ENCODE measurements around the gene PARP8.
A peak's percentile ranks its signal among the peaks of the same experiment; 100 is the strongest.
"Not testable (repeated sequence)": the region's sequence is repeated elsewhere in the genome, so short reads cannot be mapped to it uniquely, and the experiment has no call there.

The PARP8 gene

GRCh38 chr5:50798002-50798401 lies 131.6 kb downstream of the PARP8 start:
- no peak overlapping the region for H3K4me3 ChIP-seq (ENCODE audit: low read length)
- DNase-seq (ENCODE audit: low read depth): no peak
- TF ChIP-seq, protein P1, sequence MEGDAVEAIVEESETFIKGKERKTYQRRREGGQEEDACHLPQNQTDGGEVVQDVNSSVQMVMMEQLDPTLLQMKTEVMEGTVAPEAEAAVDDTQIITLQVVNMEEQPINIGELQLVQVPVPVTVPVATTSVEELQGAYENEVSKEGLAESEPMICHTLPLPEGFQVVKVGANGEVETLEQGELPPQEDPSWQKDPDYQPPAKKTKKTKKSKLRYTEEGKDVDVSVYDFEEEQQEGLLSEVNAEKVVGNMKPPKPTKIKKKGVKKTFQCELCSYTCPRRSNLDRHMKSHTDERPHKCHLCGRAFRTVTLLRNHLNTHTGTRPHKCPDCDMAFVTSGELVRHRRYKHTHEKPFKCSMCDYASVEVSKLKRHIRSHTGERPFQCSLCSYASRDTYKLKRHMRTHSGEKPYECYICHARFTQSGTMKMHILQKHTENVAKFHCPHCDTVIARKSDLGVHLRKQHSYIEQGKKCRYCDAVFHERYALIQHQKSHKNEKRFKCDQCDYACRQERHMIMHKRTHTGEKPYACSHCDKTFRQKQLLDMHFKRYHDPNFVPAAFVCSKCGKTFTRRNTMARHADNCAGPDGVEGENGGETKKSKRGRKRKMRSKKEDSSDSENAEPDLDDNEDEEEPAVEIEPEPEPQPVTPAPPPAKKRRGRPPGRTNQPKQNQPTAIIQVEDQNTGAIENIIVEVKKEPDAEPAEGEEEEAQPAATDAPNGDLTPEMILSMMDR (conservative IDR thresholded peaks at IDR 0.05; ENCODE audit: low read depth, low read length): no peak

GRCh38 chr5:50799596-50799995 lies 133.2 kb downstream of the PARP8 start:
- no peak overlapping the region for H3K4me3 ChIP-seq (ENCODE audit: low read length)
- DNase-seq (ENCODE audit: low read depth): no peak
- TF ChIP-seq, protein P1 (conservative IDR thresholded peaks at IDR 0.05; ENCODE audit: low read depth, low read length): no peak

DNA sequence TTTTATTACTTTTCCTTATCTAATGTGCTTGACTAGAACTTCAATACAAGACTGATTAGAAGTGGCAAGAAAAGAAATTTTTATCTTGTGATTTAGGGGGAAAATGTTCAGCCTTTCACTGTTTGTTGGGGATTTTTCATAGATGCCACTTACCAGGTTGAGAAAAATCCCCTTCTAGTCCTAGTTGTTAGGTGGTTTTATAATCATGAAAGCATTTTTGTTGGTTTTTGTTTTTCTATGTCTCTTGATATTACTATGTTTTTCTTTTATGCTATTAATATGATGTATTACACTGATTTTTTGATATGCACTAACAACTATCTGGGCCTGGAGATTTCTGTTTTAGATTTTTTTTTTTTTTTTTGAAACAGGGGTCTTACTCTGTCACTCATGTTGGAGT lies 134.0 kb downstream of the PARP8 start:
- DNase-seq (ENCODE audit: low read depth): no peak
- no peak overlapping the region for H3K4me3 ChIP-seq (ENCODE audit: low read length)
- TF ChIP-seq, protein P1 (conservative IDR thresholded peaks at IDR 0.05; ENCODE audit: low read depth, low read length): no peak

- DNase-seq (ENCODE audit: low read depth): peak; percentile 79
- TF ChIP-seq, protein P1 (conservative IDR thresholded peaks at IDR 0.05; ENCODE audit: low read depth, low read length): no peak
- no peak overlapping the region for H3K4me3 ChIP-seq (ENCODE audit: low read length)
These were observed 141.2 kb downstream of the PARP8 start for GRCh38 chr5:50807661-50808060.

GRCh38 chr5:50808406-50808805 lies 142.0 kb downstream of the PARP8 start:
- H3K4me3 ChIP-seq (ENCODE audit: low read length): no peak overlapping the region
- no peak for DNase-seq (ENCODE audit: low read depth)
- TF ChIP-seq, protein P1 (conservative IDR thresholded peaks at IDR 0.05; ENCODE audit: low read depth, low read length): no peak

GRCh38 chr5:50811746-50812145 lies 145.3 kb downstream of the PARP8 start:
- H3K4me3 ChIP-seq (ENCODE audit: low read length); DNase-seq (ENCODE audit: low read depth): not testable (repeated sequence)

DNA sequence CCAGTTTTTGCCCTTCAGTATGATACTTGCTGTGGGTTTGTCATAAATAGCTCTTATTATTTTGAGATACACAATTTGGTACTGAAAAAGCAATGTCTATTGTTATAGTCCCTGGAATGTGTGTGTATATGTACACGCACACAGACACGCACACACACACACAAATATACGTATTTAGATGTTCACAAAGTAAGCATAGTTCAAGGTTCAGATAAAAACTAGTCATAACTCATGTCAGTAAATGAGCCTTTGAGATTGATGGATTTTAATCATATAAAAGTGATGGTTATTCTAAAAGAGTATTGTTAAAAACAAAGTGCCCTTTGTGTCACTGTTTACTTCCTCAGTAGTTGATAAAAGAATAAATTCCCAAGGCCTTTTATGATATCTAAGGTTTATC lies 147.3 kb downstream of the PARP8 start:
- no peak overlapping the region for H3K4me3 ChIP-seq (ENCODE audit: low read length)
- TF ChIP-seq, protein P1 (conservative IDR thresholded peaks at IDR 0.05; ENCODE audit: low read depth, low read length): no peak
- DNase-seq (ENCODE audit: low read depth): no peak

DNA sequence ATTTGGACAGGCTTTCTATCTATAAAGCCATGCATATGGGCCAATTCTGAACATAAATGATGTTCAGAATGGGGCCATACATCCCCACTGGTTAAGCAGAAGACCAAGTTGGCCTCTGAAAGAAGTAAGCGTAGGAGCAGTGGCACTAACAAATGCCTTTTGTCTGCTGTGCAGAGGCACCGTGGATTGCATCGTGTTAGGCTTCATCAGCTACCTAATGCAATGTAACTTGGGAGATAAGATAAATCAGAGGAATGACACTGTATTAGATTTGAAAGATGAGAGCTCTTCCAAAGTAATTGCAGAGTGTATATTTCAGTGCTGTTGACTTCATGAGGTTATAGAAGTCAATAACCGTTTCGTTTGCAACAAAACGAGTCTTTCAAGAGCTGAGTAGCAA lies 148.1 kb downstream of the PARP8 start:
- TF ChIP-seq, protein P1 (conservative IDR thresholded peaks at IDR 0.05; ENCODE audit: low read depth, low read length): no peak
- H3K4me3 ChIP-seq (ENCODE audit: low read length): no peak overlapping the region
- DNase-seq (ENCODE audit: low read depth): no peak

All from retinal pigment epithelial cell (primary cell).